HTERT RPE-1 (cell line): Measurements from ENCODE around the gene DHRS1.
"Not testable (repeated sequence)": the region's sequence is repeated elsewhere in the genome, so short reads cannot be mapped to it uniquely, and the experiment has no call there.

Experiments used
- in situ Hi-C: fragments of 300-500 bp; cut with MboI; formaldehyde crosslinking; loops from 4 replicates; pipeline ENCODE4 v1.14.3; 2020; ENCODE audit warnings: low sequenced_read_pairs

DHRS1 gene

DNA sequence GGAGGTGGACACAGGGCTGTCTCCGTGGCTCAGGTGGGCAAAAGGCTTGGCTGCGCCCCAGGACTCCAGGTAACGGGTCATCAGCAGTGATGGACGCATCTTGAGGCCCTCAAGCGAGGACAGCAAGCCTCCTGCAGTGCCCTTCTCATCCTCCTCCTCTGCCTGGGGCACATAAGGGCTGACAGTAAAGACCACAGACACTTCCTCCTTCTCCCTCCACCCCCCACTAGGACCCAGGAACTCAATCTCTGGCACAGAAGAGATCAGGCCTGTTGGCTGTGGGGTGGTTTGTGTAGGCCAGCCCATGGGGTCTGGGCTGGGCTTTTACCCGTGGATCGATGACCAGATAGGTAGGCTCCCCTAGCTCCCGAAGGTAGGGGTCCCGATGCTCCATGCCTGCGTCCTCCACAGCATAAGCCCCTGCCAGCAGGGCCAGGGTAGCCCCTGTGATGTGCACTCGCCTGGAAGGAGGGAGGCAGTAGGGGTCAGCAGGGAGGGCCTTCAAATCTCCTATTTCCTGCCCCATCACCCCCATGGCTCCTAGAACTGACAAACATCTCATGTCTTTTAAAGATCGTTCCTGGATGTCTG is 29.6 kb upstream of the DHRS1 start:
- in situ Hi-C loops: no loop called here

- in situ Hi-C loops: not testable (repeated sequence)
These were observed 28.3 kb upstream of the DHRS1 start for GRCh38 chr14:24327914-24328313.

GRCh38 chr14:24327303-24327702 is 27.7 kb upstream of the DHRS1 start:
- in situ Hi-C loops: no loop called here

- in situ Hi-C loops: no loop called here
These were observed 26.4 kb upstream of the DHRS1 start for GRCh38 chr14:24325963-24326362.

GRCh38 chr14:24325041-24325530 is 25.5 kb upstream of the DHRS1 start:
- in situ Hi-C loops: no loop called here

DNA sequence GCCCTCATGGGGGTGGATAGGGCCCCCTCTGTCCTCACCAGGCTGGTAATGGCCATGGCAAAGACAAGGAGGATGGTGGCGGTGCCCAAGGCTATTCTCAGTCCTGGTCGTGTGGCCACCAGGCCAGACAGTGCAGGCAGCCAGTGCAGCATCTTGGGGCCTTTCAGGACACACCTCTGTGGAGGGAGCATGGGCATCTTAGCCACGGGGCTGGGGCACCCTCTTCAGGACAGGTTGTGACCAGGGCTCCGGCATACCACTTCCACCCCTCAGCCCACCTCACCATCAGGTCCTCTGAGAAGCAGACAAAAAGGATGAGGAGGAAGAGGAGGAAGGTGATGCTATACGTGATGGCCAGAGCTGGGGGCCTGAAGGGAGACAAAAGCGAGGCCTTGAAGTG is 24.4 kb upstream of the DHRS1 start:
- in situ Hi-C loops: no loop called here

- in situ Hi-C loops: no loop called here
These were observed 23.8 kb upstream of the DHRS1 start for GRCh38 chr14:24323341-24323740.

GRCh38 chr14:24322672-24323071 is 23.1 kb upstream of the DHRS1 start:
- in situ Hi-C loops: no loop called here

DNA sequence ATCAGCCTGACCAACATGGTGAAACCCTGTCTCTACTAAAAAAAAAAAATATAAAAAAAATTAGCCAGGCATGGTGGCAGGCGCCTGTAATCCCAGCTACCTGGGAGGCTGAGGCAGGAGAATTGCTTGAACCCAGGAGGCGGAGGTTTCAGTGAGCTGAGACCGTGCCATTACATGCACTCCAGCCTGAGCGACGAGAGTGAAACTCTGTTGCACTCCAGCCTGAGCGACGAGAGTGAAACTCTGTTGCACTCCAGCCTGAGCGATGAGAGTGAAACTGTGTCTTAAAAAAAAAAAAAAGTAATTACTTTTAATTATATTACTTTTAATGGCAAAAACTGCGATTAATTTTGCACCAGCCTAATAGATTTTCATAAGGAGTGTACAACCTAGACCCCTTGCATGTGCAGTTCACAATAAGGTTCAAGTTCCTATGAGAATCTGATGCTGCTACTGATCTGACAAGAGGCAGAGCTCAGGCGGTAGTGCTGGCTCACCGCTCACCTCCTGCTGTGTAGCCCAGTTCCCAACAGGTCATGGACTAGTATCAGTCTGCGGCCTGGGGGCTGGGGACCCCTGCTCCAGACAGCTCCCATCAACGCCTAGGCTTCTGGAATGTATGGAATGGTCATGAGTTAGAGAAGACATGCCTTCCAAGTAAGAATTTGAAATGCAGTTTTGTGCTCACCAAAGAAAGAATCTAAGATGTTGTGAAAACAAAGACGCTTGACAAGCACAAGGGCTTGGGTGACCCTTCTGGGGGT is 21.8 kb upstream of the DHRS1 start:
- in situ Hi-C loops: no loop called here

- in situ Hi-C loops: no loop called here
These were observed 17.8 kb upstream of the DHRS1 start for GRCh38 chr14:24317141-24317928.

GRCh38 chr14:24316597-24316950 is 17.0 kb upstream of the DHRS1 start:
- in situ Hi-C loops: no loop called here

GRCh38 chr14:24315807-24316596 is 16.4 kb upstream of the DHRS1 start:
- in situ Hi-C loops: no loop called here

- in situ Hi-C loops: no loop called here
These were observed 15.7 kb upstream of the DHRS1 start for GRCh38 chr14:24315243-24315806.

DNA sequence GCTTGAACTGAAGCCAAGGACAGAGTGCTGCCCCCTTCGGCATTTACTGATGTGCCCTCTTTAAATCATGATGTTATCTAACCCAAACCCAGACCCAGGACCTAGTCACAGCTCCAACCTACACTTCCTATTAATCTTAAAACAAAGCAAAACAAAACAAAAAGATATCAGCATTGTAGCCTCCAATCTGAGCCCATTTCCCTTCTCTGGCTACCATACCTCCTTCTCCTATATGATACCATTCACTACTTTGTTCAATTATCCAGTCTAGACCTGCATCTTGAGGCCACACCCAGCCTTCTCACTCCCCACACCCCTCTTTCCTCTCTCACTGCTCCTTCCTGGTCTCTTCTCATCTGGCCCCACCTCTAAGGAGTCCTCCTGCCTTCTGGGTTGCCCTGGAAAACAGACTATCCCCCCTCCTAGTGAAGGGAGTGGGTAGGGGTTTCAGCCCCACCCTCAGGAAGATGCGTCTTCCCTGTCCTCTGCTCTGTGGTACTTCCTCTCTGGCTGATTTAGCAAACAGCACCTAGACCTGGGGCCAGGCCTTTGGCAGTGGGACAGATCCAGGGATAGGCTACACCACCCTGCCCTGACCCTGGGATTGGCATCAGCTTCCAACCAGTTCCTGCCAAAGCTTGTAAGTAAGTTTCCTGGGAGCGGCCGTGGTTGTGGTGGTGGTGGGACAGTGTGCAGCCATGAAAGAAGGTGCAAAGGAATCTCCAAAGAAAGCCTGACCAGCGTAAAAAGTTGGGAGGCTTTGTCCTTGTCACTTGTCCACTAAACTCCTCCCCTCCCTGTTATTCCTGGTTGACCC is 15.0 kb upstream of the DHRS1 start:
- in situ Hi-C loops: no loop called here

DNA sequence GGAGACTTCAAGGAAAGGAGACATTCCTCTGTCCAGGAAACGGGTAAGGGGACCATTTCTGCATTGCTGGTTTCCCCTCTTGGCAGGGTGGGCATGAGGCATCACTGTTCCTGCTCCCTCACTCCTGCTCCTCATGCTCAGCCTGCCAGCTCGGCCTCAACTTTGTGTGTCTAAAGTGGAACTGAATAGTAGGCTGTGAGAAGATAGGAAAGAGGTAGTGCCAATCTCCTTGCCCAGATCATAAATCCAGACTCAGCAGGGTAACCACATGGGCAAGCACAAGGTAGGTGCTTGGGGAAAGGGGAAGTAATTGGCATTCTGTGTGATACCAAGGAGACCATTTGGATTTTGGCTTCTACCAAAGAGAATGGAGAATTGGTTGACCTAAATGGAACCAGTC is 14.3 kb upstream of the DHRS1 start:
- in situ Hi-C loops: no loop called here

DNA sequence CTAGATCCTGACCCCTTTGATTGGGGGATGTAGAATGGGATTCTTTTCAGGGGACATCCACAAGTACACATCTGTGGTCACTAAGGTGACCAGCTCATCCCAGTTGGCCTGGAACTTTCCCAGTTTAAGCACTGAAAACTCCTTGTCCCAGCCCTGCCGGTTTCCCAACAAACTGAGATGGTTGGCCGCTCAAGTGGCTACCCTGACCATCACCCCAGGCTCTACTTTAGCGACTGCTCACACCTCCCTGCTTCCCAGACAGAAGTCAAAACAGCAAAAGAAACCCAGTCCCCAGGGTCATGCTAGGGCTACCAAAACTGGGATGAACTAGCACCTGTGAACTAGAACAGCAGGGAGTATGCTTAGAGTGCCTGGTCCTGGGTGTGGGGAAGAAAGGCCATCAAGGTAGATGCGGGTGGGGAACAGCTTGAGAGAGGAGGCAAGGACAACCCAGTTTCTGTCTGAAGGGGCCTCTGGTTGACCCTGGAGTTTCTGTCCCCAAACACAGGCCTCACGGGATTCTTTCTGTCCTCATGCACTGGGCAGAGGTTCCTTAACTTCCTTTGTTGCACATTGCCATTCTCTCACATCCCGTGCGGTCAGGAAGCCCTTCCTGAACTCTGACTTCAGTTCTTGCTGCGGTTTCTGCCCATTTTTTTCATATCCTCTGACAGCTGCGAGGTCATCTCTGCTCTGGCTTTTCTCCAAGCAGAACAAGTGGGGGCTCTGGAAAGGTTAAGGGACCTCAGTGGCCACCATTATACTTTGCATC is 13.3 kb upstream of the DHRS1 start:
- in situ Hi-C loops: no loop called here

DNA sequence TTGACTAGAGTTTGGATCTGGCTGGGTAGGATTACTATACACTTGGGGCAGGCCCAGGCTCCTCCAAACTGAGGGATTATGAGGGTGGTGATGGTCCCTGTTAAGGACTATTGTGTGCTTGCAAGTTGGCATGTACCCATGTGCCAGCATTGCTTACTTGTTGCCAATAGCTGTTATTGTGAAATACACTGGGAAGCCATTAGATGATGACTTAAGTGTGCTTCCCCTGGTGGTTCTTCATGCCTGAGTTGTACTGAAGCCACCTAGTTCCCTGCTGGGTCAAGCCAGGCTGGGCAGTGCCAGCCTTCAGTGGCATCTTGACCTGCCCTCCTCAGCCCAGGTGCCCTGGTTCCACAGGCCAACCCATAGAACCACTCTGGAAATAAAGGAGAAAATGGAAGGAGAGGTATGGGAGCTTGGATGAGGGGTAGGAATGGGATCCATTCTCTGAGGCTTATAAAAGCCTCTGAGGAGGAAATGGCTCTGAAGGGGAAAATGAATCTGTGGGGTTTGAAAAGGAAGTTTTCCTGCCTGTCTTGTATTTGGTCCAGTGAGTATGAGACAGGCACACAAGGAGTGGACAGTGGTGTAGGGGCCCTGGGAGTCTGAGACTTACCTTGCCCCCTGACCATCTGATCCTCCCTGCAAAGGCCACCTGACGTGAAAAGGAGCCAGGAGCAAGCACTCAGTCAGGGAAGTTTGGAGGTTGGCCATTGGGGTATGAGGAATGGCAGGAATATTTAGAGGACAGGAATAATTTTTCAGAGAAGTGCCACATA is 12.4 kb upstream of the DHRS1 start:
- in situ Hi-C loops: no loop called here
